GM13976 (cell line): Measurements from ENCODE around the gene MINAR1.

Source experiments
- DNase-seq: peaks from one replicate; pipeline ENCODE4 v3.0.0; 2012; ENCODE audit warnings: low spot score
- CTCF ChIP-seq: IDR thresholded peaks from 2 replicates; pipeline ENCODE4 v1.5.1; 2012; ENCODE audit warnings: borderline replicate concordance, mild to moderate bottlenecking; ENCODE audit not compliant: insufficient read depth; ENCODE audit errors: extremely low read depth, missing control alignments, control extremely low read depth
- in situ Hi-C: fragments of 300-500 bp; cut with MboI; formaldehyde crosslinking; loops from one replicate; pipeline ENCODE4 v1.12.0; 2022; ENCODE audit warnings: low sequenced_read_pairs, mixed read lengths, inconsistent platforms; ENCODE audit not compliant: unreplicated experiment

MINAR1 gene

DNA sequence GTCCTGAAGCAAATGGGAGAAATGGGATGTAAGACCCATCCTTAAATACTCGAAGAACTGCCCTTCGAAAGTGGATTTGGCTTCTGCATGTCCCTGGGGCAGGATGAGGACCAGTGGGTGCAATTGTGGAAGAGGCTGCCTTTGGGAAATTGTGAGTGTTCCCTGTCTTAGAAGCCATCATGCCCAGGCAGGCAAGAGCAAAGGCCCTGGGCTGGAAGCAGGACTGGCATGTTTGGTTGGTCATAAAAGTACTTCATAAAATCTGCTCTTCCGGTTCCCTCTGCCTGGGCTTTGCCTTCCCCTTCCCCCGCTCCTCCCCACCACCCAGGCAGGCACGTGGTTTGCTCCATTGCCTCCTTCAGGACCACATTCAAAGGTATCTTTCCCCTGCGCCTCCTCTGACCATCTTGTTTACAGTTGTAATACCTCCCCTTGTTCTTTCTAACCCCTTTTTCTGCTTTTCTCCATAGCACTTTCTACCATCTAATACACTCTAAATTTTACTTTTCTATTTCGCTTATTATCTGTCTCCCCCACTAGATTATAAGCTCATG lies 8.3 kb downstream of the MINAR1 start:
- in situ Hi-C loops: no loop called here
- DNase-seq: no peak
- TF ChIP-seq CTCF: no peak

- TF ChIP-seq CTCF: no peak
- in situ Hi-C loops: no loop called here
- DNase-seq: no peak
Observed at GRCh38 chr15:79442911-79443310, 10.8 kb downstream of the MINAR1 start.

GRCh38 chr15:79447060-79447459 lies 14.9 kb downstream of the MINAR1 start:
- no peak for DNase-seq
- in situ Hi-C loops: no loop called here
- no peak for TF ChIP-seq CTCF

DNA sequence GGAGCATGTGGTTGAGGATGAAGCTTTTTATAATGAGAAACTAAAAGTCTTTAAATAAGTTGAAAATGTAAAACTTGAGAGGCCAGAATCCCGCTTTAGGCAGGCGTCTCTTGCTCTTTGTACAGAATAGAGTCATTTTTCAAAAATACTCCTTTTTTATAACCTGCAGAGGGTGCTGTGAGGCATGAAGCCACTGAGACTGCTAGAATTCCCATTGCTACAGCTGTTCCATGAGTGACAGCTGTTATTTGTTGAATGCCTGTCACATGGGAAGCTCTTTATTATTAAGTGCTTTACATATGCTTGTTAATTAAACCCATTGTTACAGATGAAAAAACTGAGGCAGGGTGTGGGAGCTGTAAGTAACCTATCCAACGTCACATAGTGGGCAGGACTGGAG lies 18.5 kb downstream of the MINAR1 start:
- no peak for DNase-seq
- TF ChIP-seq CTCF: no peak
- in situ Hi-C loops: no loop called here

GRCh38 chr15:79451361-79451999 lies 19.3 kb downstream of the MINAR1 start:
- no peak for DNase-seq
- TF ChIP-seq CTCF: no peak
- in situ Hi-C loops: no loop called here

DNA sequence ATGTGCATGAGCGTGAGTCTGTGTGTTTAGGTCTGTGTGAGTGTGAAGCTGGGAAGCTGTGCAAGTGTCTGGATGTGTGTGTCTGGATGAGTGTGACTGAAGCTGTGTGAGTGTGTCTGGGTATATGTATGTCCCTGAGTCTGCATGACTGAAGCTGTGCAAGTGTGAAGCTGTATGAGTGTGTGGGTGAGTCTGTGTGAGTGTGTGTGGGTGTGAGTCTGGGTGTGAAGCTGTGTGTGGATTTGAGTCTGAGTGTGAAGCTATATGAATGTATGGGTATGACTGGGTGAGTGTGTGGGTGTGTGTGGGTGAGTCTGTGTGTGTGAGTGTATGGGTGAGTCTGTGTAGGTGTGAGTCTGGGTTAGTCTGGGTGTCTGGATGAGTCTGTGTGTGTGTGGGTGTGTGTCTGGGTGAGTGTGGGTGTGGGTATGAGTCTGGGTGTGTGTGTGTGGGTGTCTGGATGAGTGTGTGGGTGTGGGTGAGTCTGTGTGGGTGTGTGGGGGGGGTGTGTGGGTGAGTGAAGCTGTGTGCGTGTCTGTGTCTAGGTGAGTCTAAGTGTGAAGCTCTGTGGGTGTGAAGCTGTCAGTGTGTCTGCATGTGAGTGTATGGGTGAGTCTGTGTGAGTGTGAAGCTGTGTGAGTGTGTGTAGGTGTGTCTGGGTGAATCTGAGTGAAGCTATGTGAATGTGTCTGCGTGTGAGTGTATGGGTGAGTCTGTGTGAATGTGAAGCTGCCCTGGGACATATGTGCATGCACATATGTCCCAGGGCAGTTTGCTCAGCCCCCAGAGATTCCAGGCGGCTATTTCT lies 20.3 kb downstream of the MINAR1 start:
- in situ Hi-C loops: no loop called here
- no peak for DNase-seq
- TF ChIP-seq CTCF: no peak
